HG03460 (cell line): ENCODE results near the gene BEND5.

Experiments used
- ATAC-seq: cut with Tn5 transposase; IDR thresholded peaks from one replicate; pipeline ENCODE4 v1.9.1; 2021; ENCODE audit not compliant: unreplicated experiment

Gene BEND5

DNA sequence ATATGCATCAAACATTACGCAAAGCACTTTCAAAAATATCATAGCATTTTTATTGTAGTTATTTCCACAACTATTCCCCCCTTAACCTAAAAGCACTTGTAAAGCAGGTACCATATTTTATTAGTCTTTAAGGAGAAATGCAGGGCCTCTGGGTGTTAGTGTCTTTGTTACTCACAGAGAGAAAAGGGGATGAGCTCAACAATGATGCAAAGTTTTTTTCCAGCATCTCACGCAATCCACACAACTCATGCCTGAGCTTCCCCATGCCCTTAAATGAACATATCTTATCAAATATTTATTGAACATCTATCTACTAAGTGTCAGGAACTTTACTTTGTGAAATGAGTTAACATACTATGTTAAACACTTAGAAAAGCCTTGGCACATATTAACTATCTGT is 50.6 kb downstream of the BEND5 start:
- ATAC-seq: no peak

DNA sequence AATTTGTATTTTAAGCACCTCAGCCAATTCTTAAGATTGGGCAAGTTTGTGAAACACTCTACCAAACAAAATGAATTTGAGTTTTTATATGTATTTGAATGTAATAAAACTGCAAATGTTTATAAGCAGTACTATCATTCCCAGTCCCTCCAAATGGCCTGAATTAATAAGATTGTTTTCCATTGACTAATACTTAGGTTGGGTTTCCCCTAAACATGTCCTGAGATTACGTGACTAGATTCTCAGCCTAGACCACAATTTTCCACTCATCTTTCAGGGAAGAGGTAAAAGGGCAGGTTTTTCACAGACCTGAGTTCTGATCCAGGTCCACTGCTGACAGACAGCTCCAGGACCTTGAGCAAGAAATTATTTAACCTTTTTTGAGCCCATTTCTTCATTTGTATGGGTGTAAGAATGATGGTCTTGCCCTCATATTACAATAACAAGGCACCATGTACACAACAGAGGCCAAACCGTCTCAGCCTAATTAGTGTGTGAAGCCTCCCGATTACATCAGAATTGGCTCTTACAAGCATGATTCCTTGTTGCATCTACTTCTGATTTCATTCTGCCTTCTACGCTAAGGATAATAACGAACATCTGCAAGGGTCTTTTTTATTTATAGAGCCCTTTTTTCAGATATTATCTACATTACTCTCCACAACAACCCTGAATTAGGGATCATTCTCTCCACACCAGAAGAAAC is 51.2 kb downstream of the BEND5 start:
- no peak for ATAC-seq

DNA sequence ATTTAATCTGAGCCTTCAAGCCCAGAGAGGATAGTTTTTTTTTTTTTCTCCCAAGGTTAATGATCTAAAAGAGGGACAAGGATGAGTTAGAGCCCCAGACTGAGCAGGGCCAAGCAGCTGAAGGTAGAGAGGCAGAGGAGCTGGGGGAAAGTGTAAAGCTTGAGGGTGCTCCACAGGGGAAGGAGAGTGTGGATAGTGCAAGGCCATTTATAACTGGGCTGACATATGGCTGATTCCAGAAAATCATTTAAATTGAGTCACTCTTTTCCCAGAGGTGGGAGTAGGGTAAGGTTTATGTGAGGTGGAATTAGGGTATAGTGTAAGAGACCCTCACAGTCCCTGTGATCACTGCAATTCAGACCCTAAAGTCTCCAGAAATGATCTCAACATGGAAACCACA is 55.8 kb downstream of the BEND5 start:
- ATAC-seq: no peak

DNA sequence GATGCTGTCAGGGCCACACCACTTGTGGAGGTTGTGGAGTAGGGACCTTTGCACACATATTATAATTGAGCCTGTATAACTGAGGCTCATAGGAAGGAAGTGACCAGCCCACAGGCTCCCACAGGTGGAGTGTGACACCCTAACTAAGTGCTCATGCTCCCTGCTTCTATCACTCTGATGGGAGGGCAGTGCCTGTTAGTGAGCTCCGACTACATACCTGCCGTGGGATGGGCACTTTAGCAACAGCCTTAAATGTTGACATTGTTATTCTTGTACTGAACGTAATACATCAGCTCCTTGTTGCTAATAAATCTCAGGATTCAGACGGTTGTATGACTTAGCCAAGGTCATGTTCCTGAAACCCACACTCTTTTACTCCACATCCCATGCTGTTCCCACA is 58.0 kb downstream of the BEND5 start:
- ATAC-seq: no peak

DNA sequence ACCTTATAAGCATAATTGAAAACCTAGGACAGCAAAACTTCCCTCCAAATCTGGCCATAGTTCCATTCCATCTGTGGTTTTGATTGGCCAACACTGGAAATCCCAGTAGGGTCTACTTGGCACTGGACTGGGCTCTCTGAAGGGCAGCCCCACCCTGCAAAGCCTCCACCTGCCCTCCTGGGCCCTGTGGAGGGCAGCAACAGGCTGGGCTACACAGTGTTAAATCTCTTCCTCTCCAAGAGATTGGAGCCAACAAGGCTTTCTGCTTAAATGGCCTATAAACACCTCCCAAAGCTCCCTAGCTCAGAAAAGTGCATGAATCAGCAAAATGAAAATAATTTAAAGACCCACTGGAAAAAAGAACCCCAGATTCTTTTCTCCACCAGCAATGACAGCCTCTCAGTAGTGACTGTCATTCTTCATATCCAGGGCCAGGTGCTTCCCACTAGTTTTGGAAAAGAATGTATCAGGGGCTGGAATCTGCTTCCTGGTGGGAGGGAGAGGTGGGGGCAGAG is 58.5 kb downstream of the BEND5 start:
- no peak for ATAC-seq

DNA sequence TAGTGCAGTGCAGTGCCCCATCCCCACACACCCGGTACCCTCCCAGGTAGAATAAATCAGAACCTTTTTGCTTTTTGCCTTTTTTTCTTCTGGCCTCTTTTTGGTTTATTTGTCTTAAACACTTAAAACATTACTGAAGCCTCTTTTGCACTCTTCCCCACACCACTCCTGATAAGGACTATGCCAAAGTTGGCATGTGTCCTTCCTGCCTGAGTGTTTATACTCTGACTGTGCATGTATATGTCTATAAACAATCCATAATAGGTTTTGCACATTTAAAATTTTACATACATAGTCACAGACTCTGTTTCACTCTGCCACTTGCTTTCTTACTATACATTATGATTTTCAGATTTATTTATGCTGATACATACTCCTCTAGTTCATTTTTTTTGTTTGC is 59.6 kb downstream of the BEND5 start:
- ATAC-seq: no peak

DNA sequence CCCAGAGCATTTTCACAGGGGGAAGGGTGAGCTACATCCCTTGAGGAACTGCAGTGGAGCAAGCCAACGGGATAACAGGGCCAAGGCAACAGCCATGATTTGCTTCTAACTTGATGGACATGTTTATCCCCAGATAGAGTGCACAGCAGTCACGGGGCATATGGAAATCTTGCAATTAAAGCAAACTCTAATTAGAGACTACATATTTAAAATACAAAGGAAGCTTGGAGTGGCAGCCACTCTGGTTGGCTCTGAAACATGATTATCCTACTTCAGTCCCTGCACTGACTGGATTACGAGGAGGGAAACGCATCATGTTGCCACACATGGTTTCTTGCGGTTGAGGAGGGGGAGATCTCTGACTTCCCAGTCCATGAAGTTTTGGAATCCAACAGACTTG is 60.8 kb downstream of the BEND5 start:
- no peak for ATAC-seq

DNA sequence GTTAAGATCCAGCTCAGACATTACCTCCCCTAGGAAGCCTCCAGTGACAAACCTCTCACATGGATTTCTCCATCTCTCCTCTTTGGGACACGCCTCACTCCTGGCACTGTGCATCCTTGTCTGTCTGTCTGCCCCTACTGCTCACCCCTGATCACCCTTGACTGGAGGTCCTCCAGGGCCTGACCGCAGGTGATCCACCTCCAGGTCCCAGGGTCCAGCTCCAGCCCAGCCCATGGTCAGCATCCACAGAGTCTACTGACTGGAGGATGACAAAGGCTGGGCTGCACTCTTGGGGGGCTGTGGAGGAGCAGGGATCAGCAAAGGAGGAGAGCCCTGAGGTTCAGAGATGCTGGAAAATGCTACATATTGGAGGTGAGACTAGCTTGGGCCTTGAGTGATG is 65.8 kb downstream of the BEND5 start:
- no peak for ATAC-seq

DNA sequence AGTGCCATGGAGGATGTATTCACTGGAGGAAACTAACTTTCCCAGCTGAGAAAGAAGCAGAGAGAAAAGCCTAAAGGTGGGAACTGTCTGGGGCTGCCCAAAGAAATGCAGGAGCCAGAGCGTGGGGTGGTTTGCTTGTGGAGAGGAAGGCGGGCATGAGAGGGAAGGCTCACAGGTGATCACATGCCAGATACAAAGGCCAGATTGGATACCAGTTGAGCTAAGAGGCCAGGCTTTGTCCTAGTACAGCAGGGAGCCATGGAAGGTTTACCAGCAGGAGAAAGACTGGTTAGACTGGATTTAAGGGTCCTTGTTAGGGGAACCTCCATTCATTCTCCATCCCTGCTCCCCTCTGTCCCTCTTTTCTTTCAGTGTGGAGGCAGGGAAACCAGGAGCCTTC is 66.4 kb downstream of the BEND5 start:
- no peak for ATAC-seq

DNA sequence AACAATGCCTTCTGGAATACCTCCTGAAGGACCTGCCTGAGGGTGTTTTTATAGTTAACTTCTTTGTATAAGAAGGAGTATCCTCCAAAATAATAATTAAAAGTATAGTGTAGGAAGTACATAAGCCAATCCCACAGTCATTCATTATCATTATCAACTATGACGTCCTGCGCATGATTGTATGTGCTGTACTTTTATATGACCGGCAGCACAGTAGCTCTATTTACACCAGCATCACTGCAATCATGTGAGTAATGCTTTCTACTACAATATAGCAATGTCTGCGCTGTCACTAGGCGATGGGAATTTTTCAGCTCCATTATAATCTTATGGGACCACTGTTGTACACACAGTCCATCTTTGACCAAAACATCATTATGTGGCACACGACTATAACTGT is 72.0 kb downstream of the BEND5 start:
- ATAC-seq: no peak

DNA sequence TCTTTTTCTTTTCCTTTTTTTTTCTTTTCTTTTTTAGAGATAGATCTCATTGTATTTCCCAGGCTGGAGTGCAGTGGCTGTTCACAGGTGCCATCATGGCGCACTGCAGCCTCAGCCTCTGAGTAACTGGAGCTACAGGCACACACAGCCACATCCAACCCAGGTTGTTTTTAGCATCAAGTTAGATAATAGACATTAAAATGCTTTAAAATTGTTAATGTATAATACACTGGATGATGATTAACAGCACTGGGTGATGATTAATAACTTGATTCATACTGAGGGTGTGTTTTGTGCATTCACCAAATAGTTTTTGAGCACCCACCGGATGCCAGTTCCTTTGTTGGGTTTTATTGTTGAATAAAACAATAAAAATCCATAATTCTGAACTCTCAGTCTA is 75.2 kb downstream of the BEND5 start:
- no peak for ATAC-seq

DNA sequence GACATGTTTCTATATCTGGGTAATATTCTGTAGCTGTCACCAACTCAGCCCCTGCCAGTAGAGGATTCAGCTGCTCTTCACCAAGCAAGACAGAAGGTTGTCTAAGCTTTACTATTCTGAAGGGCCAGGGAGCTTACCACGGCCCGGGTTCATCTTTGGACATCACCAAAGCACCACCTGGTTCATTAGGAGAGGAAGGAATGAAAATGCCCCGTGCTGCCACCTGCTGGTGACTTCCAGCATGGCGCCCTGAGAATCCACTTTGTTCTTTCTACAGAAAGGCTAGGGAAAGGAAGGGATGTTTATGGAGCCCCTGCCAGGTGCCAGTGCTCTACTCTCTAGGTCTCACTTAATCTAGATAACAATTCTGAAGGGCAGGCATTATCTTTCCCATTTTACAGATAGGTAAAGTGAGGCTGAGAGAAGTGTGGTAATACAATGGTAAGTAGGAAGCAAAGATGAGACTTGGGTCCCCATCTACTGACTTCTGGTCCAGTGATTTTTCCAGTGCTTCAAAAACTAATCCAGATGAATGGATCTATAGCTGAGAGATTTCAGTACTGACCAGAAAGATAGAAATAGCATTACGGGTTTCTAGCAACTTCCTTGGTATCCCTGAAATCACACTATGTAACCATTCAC is 79.5 kb downstream of the BEND5 start:
- ATAC-seq: peak; percentile 53

DNA sequence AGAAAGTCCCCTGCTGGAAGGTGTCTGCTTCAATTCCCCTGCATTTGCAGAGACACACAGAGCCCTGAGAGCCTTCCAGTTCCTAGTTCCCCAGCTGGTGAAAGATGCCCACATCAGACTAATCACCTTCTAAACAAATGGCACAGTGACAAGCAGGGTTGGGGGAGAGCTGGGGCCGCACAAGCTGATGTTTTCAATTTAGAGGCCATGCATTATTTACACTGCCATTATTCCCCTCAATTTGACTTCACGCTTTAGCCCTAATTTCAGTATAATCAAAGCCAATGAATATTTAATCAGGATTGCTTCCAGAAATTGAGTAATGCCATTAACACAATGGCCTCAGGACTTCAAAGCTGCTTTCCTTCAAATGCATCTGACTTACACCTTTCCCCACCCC is 81.5 kb downstream of the BEND5 start:
- ATAC-seq: no peak

DNA sequence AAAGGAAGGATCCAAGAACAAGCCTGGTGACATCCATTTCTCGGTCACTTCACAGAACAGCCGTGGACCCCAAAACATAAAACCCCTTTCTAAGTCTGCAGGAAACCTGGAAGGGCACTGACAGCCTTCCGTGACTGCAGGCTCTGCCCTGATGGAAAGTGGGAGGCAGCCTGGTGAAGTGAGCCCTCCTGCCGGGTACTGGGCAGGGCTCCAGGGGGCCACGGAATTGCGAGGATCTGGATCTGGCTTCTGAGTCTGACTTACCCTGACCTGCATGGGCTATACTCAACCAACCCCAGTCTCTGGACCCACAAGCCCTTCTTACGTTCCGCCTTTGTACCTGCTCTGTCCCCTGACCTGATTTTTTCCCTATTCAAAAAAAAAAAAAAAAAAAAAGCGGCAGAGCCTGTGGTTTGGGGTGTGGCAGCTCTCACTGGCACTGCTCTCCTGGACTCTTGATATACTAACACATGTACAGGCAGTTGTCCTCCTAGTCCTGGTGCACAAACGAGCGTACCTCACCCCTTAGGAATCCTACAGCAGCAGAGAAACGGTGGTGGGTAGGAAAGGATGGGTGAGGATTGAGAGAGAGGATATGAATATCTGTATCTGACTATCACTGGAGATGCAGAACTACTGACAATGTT is 82.9 kb downstream of the BEND5 start:
- ATAC-seq: no peak

DNA sequence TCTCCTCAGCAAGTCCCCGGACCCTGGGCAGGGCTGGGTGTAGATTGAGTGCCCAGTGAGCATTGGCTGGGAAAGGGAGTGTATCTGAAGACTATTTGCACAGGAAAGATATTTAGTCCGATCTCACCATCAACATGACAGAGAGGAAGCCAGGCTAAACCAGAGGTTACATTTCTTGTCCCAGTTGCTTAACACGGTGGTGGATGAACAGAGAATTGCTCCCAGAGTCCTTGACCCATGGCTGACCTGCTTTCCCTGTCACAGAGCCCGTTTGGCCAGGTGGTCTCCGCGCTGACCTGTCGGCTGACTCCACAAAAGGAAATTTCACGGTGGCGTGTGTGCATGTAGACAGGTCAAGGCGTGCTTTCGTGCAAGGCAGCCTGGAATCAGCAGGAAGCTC is 83.5 kb downstream of the BEND5 start:
- no peak for ATAC-seq

DNA sequence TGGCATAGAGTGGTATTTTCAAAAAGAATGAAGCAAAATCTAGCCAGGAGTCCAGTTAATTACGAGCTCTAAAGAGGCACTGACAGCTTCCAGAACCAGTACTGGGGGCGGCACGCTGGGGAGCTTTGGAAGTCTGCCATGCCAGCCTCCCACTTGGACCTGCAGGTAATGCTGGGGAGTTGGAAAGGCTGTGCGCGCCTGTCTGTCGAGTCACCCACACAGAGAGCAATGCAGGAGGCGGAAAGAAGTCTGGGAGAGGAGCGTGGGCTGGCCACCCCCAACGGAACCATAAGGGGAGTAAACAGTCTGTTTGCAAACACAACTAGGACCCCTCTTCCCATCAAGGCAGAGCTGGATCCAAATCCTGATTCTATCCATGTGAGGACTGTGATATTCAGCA is 84.5 kb downstream of the BEND5 start:
- ATAC-seq: no peak

DNA sequence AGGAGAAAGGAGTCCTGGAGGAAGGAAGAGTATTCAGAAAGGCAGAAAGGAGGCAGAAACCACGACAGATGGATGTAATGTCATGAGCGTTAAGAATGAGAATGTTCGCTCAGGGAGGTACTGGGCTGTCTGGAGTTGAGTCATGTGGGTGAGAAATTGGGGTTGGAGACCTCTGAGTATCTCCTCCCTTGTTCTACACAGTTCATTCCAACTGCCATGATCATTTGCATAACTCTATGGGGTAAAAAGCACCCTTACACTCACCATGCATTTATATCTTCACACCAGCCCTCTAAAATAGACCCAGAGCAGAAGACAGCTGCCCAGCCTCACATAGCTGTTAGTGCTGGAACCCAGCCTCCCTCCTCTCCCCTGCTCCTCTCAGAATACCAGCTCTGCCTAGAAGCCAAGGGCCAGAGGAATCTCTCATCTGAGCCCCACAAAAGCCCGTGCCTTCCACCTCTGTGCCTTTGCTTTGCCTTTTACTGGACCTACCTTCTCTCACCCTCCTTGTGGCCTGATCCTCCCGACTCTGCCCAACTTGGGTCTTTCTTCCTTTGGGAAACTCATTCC is 85.2 kb downstream of the BEND5 start:
- ATAC-seq: peak; percentile 53

DNA sequence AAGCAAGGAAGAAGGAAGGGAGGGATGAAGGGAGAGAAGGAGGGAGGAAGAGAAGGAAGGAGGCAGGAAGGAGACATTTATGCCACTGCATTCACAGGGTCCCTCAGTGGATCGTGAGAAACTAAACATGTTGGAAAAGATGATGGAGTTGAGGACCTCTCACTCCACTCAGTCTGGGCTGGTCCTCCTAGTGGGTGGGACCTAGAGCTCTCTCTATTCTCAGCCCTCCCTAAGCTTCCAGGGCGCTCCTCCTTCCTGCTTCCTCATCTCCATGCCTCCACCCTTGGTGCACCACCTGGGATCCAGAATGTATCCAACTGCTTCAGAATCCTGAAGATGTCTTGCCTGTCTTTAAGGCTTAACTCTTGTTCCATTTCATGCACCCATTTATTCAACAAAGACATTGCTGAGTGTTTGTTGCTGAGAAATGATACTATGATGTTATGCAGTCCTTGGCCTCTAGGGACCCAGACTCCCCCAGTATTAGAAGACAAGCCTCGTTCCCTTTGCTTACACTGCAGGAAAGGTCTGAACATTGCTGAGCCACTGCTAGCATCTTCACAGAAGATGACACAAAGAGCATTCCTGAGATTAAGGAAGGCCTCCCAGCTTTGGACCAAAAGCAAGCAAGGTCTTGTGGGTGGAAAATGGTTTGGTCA is 88.5 kb downstream of the BEND5 start:
- ATAC-seq: peak; percentile 73

DNA sequence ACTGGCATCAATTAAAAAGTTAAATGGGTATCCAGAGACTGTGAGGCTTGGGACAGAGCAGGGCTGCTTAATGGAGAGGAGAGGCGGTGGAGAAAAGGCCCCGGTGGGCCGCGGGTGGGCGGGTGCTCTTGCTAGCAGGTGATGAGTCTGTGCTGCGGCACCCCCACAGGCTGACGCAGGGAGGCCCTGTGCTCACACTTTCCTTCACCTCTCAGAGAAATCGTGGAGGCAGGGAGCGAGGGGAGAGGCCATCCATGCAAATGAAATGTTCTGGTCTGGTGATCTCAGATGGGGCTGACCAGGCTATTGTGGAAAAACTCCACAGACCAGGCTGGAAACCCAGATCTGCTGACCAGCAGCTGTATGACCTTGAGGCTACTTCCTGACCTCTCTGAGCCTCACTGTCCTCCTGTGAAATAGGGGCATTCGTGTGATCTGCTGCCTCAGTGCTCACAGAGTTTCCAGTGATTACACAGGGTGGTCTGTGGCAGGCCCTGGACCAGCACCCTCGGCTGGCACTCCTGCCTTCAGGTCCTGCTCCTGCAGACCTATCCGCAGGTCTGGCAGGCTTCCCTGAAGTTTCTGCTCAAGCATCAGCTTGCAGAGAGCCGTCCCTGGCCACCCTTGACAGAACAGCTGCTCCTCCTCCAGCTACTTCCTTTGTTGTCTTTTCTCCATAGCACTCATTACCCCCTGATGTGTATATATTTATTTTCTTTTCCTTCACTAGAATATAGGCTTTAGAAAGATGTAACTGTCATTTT is 89.2 kb downstream of the BEND5 start:
- no peak for ATAC-seq

DNA sequence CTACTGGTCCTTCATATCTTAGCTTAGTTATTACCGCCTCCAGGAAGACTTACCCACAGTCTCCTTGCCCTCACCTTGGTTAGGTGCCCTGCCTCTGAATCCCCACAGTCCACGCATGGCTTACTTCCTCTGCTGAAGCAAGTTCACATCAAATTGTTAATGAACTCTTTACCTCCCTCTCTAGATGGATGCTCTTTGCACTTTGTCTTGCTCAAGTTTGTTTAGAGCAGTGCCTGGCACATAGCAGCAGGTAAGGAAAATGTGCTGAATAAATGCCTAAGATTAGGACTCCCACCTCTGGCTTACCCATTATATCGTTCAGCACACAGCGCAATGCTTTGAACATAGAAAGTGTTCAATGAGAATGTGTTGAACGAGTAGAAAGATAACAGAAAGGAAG is 90.5 kb downstream of the BEND5 start:
- ATAC-seq: no peak

DNA sequence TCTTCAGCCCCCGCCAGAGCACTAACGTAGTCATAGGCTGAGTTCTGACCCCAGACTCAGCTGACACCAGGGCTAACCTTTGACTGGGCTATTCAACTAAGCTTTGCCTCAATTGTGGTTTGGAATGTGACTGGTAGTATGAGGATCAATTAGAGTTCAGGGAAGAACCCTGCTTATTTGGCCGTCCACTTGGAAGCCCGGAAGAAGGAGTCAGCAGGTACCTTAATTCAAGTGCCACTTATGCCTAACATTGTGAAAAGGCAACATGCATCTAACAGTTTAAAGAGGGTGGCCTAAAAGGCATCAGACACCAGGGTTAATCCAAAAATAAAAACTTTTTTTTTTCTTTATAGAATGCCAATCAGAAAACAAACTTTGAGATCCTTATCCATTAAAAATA is 92.3 kb downstream of the BEND5 start:
- ATAC-seq: no peak
